Measurements from ENCODE around the gene SIL1. TPM values are rescaled to one million over a fixed set of nuclear protein-coding genes. Genes with fewer than 3 reads are reported as not detected.

The SIL1 gene
- total RNA-seq, 3 donors from 2014 or later (not counting 1 experiment from before 2014, with no cell fraction given): 16.9 to 22.5 (median 22.4) TPM

DNA sequence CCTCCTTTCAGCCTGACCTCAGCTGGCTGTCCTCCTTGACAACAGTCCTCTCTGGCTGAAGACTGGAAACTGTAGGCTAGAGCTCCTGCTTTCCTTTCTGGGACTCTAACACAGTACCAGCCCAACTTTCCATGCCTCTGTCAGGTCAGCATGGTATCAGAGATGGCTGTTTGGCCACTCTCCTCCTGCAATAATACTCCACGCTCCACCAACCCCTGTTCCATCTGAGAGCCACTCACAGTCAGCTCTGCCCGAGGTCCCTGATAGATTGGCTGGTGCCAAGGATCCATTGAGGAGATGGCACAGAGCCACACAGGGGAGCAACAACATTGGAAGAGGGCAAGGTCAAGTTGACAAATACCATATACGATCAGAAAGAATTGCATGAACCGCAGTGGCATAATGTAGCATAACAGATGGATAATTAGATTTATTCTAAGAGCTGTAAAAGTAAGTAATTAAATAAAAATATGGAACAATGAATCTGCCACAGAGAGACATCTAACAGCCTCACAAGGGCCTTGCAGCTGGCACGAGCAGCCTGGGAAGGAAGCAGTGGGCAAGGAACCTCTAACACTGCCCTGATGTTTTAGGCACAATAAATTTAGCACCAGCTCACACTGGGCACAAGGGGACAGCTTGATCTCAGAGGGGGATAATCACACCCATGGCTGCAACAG, 228.7 kb downstream of the SIL1 start:
- no peaks in the 10 kb centered on the region for H3K27me3 Mint-ChIP-seq (ENCODE audit: low read depth in 2 of 2)

DNA sequence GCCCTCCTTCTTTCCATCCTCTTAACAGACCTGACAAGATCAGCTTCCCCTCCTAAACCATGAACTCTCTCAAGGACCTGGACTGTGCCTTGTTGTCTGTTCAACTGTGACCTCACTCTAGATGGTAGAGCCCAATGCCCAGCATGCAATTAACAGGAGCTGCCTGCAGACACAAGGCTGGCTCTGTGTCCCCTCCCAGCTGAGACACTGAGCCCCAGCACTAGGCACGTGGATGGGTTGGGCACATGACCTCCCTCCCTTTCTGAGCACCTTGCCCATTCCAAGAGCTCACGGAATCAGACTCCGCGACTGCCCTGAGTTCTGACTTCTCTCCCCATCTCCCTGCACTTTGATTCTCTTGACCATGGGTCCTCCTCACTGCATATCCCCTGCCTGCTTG, 229.6 kb downstream of the SIL1 start:
- Histone ChIP-seq H3K27ac (ENCODE audit: low read length) (no peak overlapping the region), H3K9me3 (ENCODE audit: control insufficient read depth, insufficient read depth, low read length) (no peaks in the 10 kb centered on the region), H3K36me3 (ENCODE audit: control insufficient read depth, insufficient read depth, low read length) (no peaks in the 10 kb centered on the region), H3K4me1 (ENCODE audit: control insufficient read depth, insufficient read depth, low read length) (no peaks in the 10 kb centered on the region), H3K4me3 (ENCODE audit: low read length) (no peak overlapping the region), H3K27me3 (ENCODE audit: control insufficient read depth, insufficient read depth, low read length) (no peaks in the 10 kb centered on the region)
- no peaks in the 10 kb centered on the region for H3K9me3 Mint-ChIP-seq
- no peak overlapping the region for H3K4me3 Mint-ChIP-seq
- no peaks in the 10 kb centered on the region for H3K27me3 Mint-ChIP-seq (ENCODE audit: low read depth in 2 of 2)
- peaks cover 0 to 11% of the 10 kb centered on the region in 2 donors for H3K4me1 Mint-ChIP-seq
- no peak for ATAC-seq
- WGBS (ENCODE audit: insufficient coverage): 99% methylated on average over 4 of the region's 4 CpGs
- H3K27ac Mint-ChIP-seq: no peak overlapping the region
- DNase-seq: no peak
- TF ChIP-seq, protein P1, sequence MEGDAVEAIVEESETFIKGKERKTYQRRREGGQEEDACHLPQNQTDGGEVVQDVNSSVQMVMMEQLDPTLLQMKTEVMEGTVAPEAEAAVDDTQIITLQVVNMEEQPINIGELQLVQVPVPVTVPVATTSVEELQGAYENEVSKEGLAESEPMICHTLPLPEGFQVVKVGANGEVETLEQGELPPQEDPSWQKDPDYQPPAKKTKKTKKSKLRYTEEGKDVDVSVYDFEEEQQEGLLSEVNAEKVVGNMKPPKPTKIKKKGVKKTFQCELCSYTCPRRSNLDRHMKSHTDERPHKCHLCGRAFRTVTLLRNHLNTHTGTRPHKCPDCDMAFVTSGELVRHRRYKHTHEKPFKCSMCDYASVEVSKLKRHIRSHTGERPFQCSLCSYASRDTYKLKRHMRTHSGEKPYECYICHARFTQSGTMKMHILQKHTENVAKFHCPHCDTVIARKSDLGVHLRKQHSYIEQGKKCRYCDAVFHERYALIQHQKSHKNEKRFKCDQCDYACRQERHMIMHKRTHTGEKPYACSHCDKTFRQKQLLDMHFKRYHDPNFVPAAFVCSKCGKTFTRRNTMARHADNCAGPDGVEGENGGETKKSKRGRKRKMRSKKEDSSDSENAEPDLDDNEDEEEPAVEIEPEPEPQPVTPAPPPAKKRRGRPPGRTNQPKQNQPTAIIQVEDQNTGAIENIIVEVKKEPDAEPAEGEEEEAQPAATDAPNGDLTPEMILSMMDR (IDR thresholded peaks at IDR 0.05): no peak
- no peaks in the 10 kb centered on the region for H3K36me3 Mint-ChIP-seq
- intact Hi-C loops (cut with micrococcal nuclease): no loop called here

More for the DNA sequence above, 228.7 kb downstream of the SIL1 start:
- 91% methylated on average over 5 of the region's 5 CpGs for WGBS (ENCODE audit: insufficient coverage)
- Mint-ChIP-seq H3K36me3 (no peaks in the 10 kb centered on the region), H3K4me3 (no peak overlapping the region), H3K4me1 (peaks cover 0 to 11% of the 10 kb centered on the region in 2 donors), H3K27ac (no peak overlapping the region), H3K9me3 (no peaks in the 10 kb centered on the region)
- ATAC-seq: no peak
- no peak overlapping the region for H3K27ac ChIP-seq (ENCODE audit: low read length)
- H3K36me3 ChIP-seq (ENCODE audit: control insufficient read depth, insufficient read depth, low read length): no peaks in the 10 kb centered on the region
- no peak overlapping the region for H3K4me3 ChIP-seq (ENCODE audit: low read length)
- no peaks in the 10 kb centered on the region for H3K27me3 ChIP-seq (ENCODE audit: control insufficient read depth, insufficient read depth, low read length)
- H3K9me3 ChIP-seq (ENCODE audit: control insufficient read depth, insufficient read depth, low read length): no peaks in the 10 kb centered on the region
- DNase-seq: no peak
- H3K4me1 ChIP-seq (ENCODE audit: control insufficient read depth, insufficient read depth, low read length): no peaks in the 10 kb centered on the region
- TF ChIP-seq, protein P1 (IDR thresholded peaks at IDR 0.05): no peak
- intact Hi-C loops (cut with micrococcal nuclease): no loop called here

DNA sequence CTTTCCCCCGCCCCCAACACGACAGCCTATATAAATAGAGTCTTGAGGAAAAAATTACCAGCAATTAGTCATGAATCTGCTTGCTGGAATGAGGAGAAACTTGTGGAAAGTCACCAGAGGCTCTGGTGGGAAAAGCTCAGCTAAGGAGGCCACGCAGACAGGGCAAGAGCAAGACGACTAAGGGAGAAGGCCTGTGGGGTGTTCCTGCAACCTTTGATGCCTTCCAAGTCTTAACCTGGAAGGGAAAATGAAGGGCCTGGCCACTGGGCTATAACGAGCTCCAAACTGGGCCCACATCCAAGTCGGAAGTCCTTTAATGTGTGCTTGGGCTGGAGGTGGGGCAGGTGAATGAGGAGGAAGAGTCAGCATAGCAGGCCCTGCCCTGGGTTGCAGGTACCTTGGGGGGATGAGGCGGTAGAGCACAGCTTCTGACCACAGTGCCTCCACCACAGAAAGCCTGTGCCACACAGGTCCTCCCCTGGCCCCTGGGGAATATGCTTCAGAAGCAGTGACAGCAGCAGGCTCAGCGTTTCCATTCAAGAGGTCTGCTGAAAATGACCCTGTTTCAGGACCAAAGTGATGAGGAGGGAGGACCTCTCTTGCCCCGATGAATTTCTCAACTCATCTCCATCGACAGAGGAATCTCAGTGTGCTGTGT, 230.2 kb downstream of the SIL1 start:
- H3K36me3 Mint-ChIP-seq: no peaks in the 10 kb centered on the region

More for the DNA sequence above, 230.2 kb downstream of the SIL1 start:
- H3K4me3 Mint-ChIP-seq: no peak overlapping the region
- no peaks in the 10 kb centered on the region for H3K27me3 Mint-ChIP-seq (ENCODE audit: low read depth in 2 of 2)
- no peaks in the 10 kb centered on the region for H3K9me3 ChIP-seq (ENCODE audit: control insufficient read depth, insufficient read depth, low read length)
- H3K27me3 ChIP-seq (ENCODE audit: control insufficient read depth, insufficient read depth, low read length): no peaks in the 10 kb centered on the region
- H3K4me1 Mint-ChIP-seq: peaks cover 0 to 11% of the 10 kb centered on the region in 2 donors
- no peak overlapping the region for H3K27ac Mint-ChIP-seq
- H3K4me3 ChIP-seq (ENCODE audit: low read length): no peak overlapping the region
- WGBS (ENCODE audit: insufficient coverage): 84% methylated on average over 10 of the region's 10 CpGs
- TF ChIP-seq, protein P1 (IDR thresholded peaks at IDR 0.05): no peak
- no peak overlapping the region for H3K27ac ChIP-seq (ENCODE audit: low read length)
- ATAC-seq (no peak), DNase-seq (no peak)
- H3K36me3 ChIP-seq (ENCODE audit: control insufficient read depth, insufficient read depth, low read length): no peaks in the 10 kb centered on the region
- no peaks in the 10 kb centered on the region for H3K9me3 Mint-ChIP-seq
- H3K4me1 ChIP-seq (ENCODE audit: control insufficient read depth, insufficient read depth, low read length): no peaks in the 10 kb centered on the region
- intact Hi-C loops (cut with micrococcal nuclease): no loop called here

All from natural killer cell (primary cell).